T47D (cell line): ENCODE results near the gene KIF6.

Experiments used
- DNase-seq, 2 experiments: peaks; one replicate each; pipeline versions ENCODE4 v3.0.0 to v3.0.0-alpha.2; 2011 to 2012; ENCODE audit warnings: low read depth in 1 of 2, low spot score in 1 of 2
- JUND ChIP-seq: IDR thresholded peaks from 2 replicates; pipeline ENCODE4 v1.6.1; 2012; ENCODE audit warnings: low read depth
- in situ Hi-C: cut with HindIII; loops from 2 replicates; pipeline ENCODE4 v1.10.0; 2016; ENCODE audit warnings: low sequenced_read_pairs, low pct_unique_long_range_greater_than_20kb

Gene KIF6

GRCh38 chr6:39342692-39343395 lies 382.4 kb downstream of the KIF6 start:
- DNase-seq = no peak
- in situ Hi-C loops = no loop called here
- no peak for TF ChIP-seq JUND

- no peak for TF ChIP-seq JUND
- in situ Hi-C loops = no loop called here
- no peak for DNase-seq
Observed at GRCh38 chr6:39341937-39342336, 383.3 kb downstream of the KIF6 start.

- TF ChIP-seq JUND = no peak
- in situ Hi-C loops = no loop called here
- DNase-seq = no peak
Observed at GRCh38 chr6:39341352-39341751, 383.9 kb downstream of the KIF6 start.

DNA sequence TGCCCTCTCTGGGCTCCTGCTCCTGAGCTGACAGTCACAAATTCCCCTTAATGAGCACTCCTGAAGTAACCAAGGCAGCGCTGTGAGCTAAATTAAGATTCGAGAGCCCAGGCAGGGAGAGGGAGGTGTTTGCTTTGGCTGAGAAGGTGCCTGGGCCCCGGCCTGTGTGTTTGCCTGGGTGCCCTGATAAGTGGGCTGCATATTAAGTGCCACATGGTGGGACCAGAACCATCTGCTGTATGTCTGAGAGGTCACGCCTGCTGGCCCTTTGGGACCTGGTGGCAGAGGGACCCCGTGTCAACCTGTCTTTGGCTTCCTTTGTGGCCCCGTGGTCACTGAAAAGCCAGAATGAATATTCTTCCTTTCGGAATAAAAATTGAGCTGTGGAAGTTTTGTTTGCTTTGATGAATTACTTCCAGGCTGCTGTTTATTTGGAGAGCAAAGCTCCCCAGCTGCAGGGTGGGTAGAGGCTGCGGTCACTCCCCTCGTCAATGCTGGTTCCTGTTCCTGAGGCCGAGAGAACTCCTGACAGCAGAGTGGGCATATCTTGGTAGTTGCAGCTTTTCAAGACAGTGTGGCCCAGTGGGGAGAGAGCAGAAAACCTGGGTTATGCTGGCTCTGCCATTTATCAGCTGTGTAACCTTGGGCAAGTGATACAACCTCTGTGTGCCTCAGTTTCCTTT lies 385.2 kb downstream of the KIF6 start:
- TF ChIP-seq JUND = no peak
- DNase-seq = no peak
- in situ Hi-C loops = no loop called here

DNA sequence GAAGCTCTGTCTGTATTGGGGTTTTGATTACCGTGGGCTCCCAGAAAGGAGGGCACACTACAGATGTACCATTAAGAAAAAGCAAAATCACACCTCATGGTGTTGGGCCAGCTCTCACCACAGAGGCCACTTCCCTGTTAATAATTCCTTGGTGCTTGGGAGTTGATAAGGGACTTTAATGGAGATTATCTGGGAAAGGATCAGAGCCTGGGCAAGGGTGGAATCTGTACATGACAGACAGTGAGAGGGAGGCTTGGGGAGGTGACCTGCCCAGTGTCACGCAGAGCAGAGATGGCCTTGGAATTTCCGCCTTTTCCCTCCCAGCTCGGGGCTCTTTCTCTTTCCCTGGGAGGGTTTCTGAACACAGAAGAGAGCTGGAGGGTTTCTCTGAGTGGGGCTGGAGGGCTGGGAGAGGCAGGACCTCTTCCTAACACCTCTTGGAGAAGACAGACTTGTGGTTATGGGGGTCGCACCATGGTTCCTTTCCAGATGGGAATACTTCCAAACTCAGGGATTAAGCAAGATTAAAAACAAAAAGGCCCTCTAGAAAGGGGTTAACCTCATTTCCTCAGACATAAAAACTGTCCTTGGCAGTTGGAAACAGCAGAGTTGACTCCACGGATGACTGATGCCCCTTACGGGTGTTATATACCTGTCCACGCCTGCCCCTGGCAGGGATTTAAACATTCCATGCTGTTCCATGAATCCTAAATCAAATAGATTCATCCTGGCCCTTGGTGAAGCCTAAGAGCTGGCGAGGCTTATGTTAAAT lies 385.9 kb downstream of the KIF6 start:
- no peak for TF ChIP-seq JUND
- DNase-seq = no peak
- in situ Hi-C loops = no loop called here

GRCh38 chr6:39338397-39338796 lies 386.8 kb downstream of the KIF6 start:
- TF ChIP-seq JUND = no peak
- no peak for DNase-seq
- in situ Hi-C loops = no loop called here

- no peak for DNase-seq
- no peak for TF ChIP-seq JUND
- in situ Hi-C loops = no loop called here
Observed at GRCh38 chr6:39335780-39336545, 389.2 kb downstream of the KIF6 start.

GRCh38 chr6:39333644-39334438 lies 391.4 kb downstream of the KIF6 start:
- in situ Hi-C loops = no loop called here
- DNase-seq = no peak
- TF ChIP-seq JUND = no peak

GRCh38 chr6:39330476-39330875 lies 394.7 kb downstream of the KIF6 start:
- no peak for TF ChIP-seq JUND
- peak in 1 of 2 experiments; percentile 40 for DNase-seq
- in situ Hi-C loops = no loop called here

DNA sequence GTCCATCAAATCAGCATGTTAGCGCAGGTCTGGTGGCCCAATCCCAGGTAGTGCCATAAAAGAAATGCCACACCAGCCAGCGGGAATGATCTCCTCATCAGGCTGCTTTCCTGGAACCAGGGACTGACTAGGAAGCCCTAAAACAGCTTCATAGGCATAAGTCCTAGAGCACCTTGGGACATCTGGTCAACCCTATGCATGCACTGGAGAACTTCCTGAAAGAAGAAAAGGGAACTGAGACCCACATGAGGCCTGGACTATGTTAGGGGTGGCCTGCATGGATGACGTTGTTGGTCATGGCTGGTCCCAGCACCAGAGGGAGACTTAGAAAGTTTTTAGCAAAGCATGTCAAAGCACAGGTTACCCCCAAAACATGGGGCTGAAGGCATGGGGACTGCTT lies 395.2 kb downstream of the KIF6 start:
- no peak for DNase-seq
- TF ChIP-seq JUND = no peak
- in situ Hi-C loops = no loop called here

DNA sequence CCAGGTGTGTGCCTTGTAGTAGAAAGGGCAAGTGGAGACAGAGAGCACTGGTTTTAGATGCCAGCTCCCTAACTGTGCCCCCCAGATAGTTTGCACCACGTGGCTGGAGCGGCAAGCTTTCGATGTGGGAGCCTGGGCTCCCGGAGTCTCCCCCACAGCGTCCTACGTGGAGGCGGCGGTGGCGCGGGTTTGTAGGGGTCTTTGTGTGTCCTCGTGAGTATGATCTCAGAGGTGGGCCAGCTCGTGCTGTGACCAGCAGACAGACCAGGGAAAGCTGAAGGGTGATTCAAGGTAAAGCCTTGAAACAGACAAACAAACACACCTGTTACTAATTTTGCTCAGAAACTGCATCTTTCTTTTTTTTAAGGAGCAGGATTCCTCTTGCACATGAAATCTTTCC lies 397.1 kb downstream of the KIF6 start:
- no peak for TF ChIP-seq JUND
- in situ Hi-C loops = no loop called here
- DNase-seq = no peak

- DNase-seq = no peak
- in situ Hi-C loops = no loop called here
- TF ChIP-seq JUND = no peak
Observed at GRCh38 chr6:39327507-39327906, 397.7 kb downstream of the KIF6 start.
